K562 (cell line): ENCODE measurements around the gene SLC22A7. TPM values are rescaled to one million over a fixed set of nuclear protein-coding genes. Genes with fewer than 3 reads are reported as not detected.

Experiments used
- ATAC-seq: fragments of 200-7000 bp; cut with Tn5 transposase; 3 replicates; pipeline ENCODE4 v1.9.1; 2020; ENCODE audit warnings: moderate library complexity
- BruUV-seq: library from RNA; stranded (reverse); fragments of 400-500 nt; replicated peaks from 2 replicates; lab custom pipeline; 2021; lab: Mats Ljungman, UMichigan
- CTCF ChIA-PET: fragments of 300-600 bp; formaldehyde crosslinking; extraction: SDS; loops from one replicate; lab custom pipeline; 2021; ENCODE audit warnings: low intra/inter-chr PET ratio; lab: Yijun Ruan, JAX
- POLR2A ChIA-PET: fragments of 300-600, 350-650 bp; sonication (Branson Sonifier 250); formaldehyde crosslinking; extraction: SDS; loops from one replicate; lab custom pipeline; 2021; ENCODE audit warnings: antibody characterized with exemption, inconsistent platforms; lab: Yijun Ruan, JAX
- DNase-seq, 4 experiments: peaks; one replicate each; pipeline versions ENCODE4 v3.0.0 to v3.0.0-alpha.2; 2011 to 2018; ENCODE audit warnings: low spot score in 3 of 4, mixed read lengths in 3 of 4; ENCODE audit errors: extremely low read depth in 1 of 4
- FAIRE-seq: peaks from 2 replicates; lab custom pipeline; 2011; peaks lifted over from hg19 to GRCh38; lab: Jason Lieb, UNC
- H2AFZ ChIP-seq: 2 replicates; pipeline ENCODE4 v1.6.0; 2011; ENCODE audit warnings: low read depth, low read length, control low read depth, inconsistent platforms
- H3K27ac ChIP-seq: fragments of 200-600 bp; 3 replicates; pipeline ENCODE4 v1.8.0; 2011; ENCODE audit warnings: low read depth, mild to moderate bottlenecking, control low read depth, inconsistent platforms, low read length, moderate library complexity, mixed read lengths; ENCODE audit errors: extremely low read depth
- H3K27me3 ChIP-seq, 2 experiments: fragments of 300-600 bp in 1 of 2; 2 replicates in 1 of 2; 3 replicates in 1 of 2; pipeline versions ENCODE4 v1.6.0 to v1.8.0; 2011; ENCODE audit warnings: inconsistent platforms in 2 of 2, low read length in 2 of 2, mild to moderate bottlenecking in 1 of 2, mixed read lengths in 1 of 2, moderate library complexity in 1 of 2; ENCODE audit not compliant: control insufficient read depth in 2 of 2, insufficient read depth in 2 of 2
- H3K36me3 ChIP-seq: fragments of 300-600 bp; 3 replicates; pipeline ENCODE4 v1.8.0; 2011; ENCODE audit warnings: mild to moderate bottlenecking, low read length, inconsistent platforms; ENCODE audit not compliant: control insufficient read depth, insufficient read depth
- H3K4me1 ChIP-seq, 2 experiments: fragments of 200-600 bp in 1 of 2; replicated peaks in 1 of 2; 2 replicates in 1 of 2; 3 replicates in 1 of 2; pipeline versions ENCODE4 v1.5.1 to v1.8.0; 2011; ENCODE audit warnings: inconsistent platforms in 2 of 2, low read length in 2 of 2, mild to moderate bottlenecking in 1 of 2, mixed read lengths in 1 of 2, moderate library complexity in 1 of 2; ENCODE audit not compliant: control insufficient read depth in 2 of 2, insufficient read depth in 2 of 2
- H3K4me2 ChIP-seq: 2 replicates; pipeline ENCODE4 v1.6.1; 2011; ENCODE audit warnings: low read length, control low read depth, inconsistent platforms, mixed read lengths; ENCODE audit not compliant: insufficient read depth
- H3K4me3 ChIP-seq: fragments of 200-600 bp; sonication (generic), shearing (Covaris generic); 2 replicates; pipeline ENCODE4 v1.5.1; 2016; ENCODE audit warnings: control low read depth, inconsistent platforms
- H3K79me2 ChIP-seq: fragments of 200-600 bp; 3 replicates; pipeline ENCODE4 v1.8.0; 2011; ENCODE audit warnings: low read length, inconsistent platforms; ENCODE audit not compliant: control insufficient read depth, insufficient read depth
- H3K9ac ChIP-seq, 2 experiments: 2 replicates each; pipeline versions ENCODE4 v1.6.0 to v1.6.1; 2011; ENCODE audit warnings: low read depth in 2 of 2, low read length in 2 of 2, control low read depth in 1 of 2, inconsistent platforms in 1 of 2, mild to moderate bottlenecking in 1 of 2, mixed read lengths in 1 of 2; ENCODE audit not compliant: insufficient read depth in 1 of 2
- H3K9me1 ChIP-seq: one replicate; pipeline ENCODE4 v1.6.0; 2011; ENCODE audit warnings: inconsistent platforms, mild to moderate bottlenecking, low read length, moderate library complexity; ENCODE audit not compliant: control insufficient read depth, insufficient read depth
- H3K9me3 ChIP-seq: replicated peaks from 2 replicates; pipeline ENCODE4 v1.5.1; 2011; ENCODE audit warnings: low read depth, low read length, inconsistent platforms; ENCODE audit not compliant: control insufficient read depth, insufficient read depth
- H4K20me1 ChIP-seq: replicated peaks from 2 replicates; pipeline ENCODE4 v1.6.1; 2011; ENCODE audit warnings: low read length, inconsistent platforms, mixed read lengths; ENCODE audit not compliant: control insufficient read depth, insufficient read depth
- DDX20 ChIP-seq: fragments of 450-650 bp; IDR thresholded peaks from 2 replicates; pipeline ENCODE4 v1.6.1; 2016; ENCODE audit warnings: missing genetic modification characterization, low read depth, mild to moderate bottlenecking, missing compliant biosample characterization, moderate library complexity
- DLX4 ChIP-seq: fragments of 250-450 bp; sonication (Bioruptor Pico); IDR thresholded peaks from 2 replicates; pipeline ENCODE4 v1.6.1; 2021; ENCODE audit warnings: mild to moderate bottlenecking
- HDAC3 ChIP-seq: fragments of 450-650 bp; IDR thresholded peaks from 2 replicates; pipeline ENCODE4 v1.6.1; 2018; ENCODE audit warnings: borderline replicate concordance, mild to moderate bottlenecking, moderate library complexity; ENCODE audit not compliant: partially characterized antibody
- STAT5A ChIP-seq: IDR thresholded peaks from 2 replicates; pipeline ENCODE4 v1.6.1; 2012; ENCODE audit warnings: low read length, inconsistent platforms, borderline replicate concordance
- ZBTB33 ChIP-seq: sonication (generic); formaldehyde crosslinking; IDR thresholded peaks from 2 replicates; pipeline ENCODE4 v1.8.1; 2023; ENCODE audit warnings: mild to moderate bottlenecking, missing genetic modification reagents
- ZNF184 ChIP-seq: sonication (generic); formaldehyde crosslinking; IDR thresholded peaks from 2 replicates; pipeline ENCODE4 v1.5.0; 2020; ENCODE audit warnings: missing genetic modification reagents
- WGBS: fragments of 100-300 bp; shearing (Covaris generic); methylation state at CpG from one replicate; pipeline ENCODE4 v1.1.6; 2016; ENCODE audit warnings: low coverage, mixed read lengths; ENCODE audit not compliant: insufficient coverage; ENCODE audit errors: missing lambda C conversion rate; 5-methylcytosine and 5-hydroxymethylcytosine counted together
- in situ Hi-C: fragments of 300-500 bp; cut with MboI; formaldehyde crosslinking; loops from 4 replicates; pipeline ENCODE4 v1.15.0; 2018; ENCODE audit warnings: inconsistent platforms, mixed read lengths
- intact Hi-C: fragments of 100-400 bp; cut with micrococcal nuclease; formaldehyde crosslinking; loops from 2 replicates; pipeline ENCODE4 v1.14.2; 2022
- polyA plus RNA-seq, 8 experiments: library from polyadenylated mRNA; depleted of rRNA in 4 of 8; stranded (reverse) in 5 of 8; unstranded in 3 of 8; fragments of >200 nt; fragmentation: Nextera tagmentation in 2 of 8; fragmentation: Illumina TruSeq in 1 of 8; extraction: Ambion mirVana in 2 of 8; extraction: Trizol in 1 of 8; gene quantifications; 2 replicates each; pipeline versions ENCODE4 v1.2.1 to v1.2.3, GENCODE V29; 2011 to 2014; ENCODE audit warnings: inconsistent platforms in 1 of 8, missing spikeins in 1 of 8
- total RNA-seq, 7 experiments: library from RNA; depleted of rRNA in 6 of 7; stranded (reverse); fragments of >200 nt in 6 of 7; fragmentation: Illumina TruSeq in 2 of 7; extraction: Trizol in 2 of 7; gene quantifications; 2 replicates each; pipeline versions ENCODE4 v1.2.1 to v1.2.3, GENCODE V29; 2011 to 2021; ENCODE audit warnings: low replicate concordance in 1 of 7

The SLC22A7 gene
- total and polyA plus RNA-seq, 9 of the 15 experiments (the other 6 are each of a cell fraction or from before 2014, with no cell fraction given), result not detected

GRCh38 chr6:43285832-43286231, 12.2 kb upstream of the SLC22A7 start:
- 6% methylated on average over 5 of the region's 5 CpGs for WGBS
- Histone ChIP-seq H3K27me3 (peaks cover 38 to 68% of the 10 kb centered on the region in 2 experiments), H4K20me1 (0 out of 2 replicates have a peak, but pooled peaks cover 4% of the 10 kb centered on the region), H2AFZ (no peak overlapping the region), H3K9me1 (no peaks in the 10 kb centered on the region), H3K27ac (no peak overlapping the region), H3K36me3 (no peaks in the 10 kb centered on the region), H3K9me3 (no peaks in the 10 kb centered on the region), H3K4me1 (peaks cover 0 to 24% of the 10 kb centered on the region in 2 experiments; a peak in 2 of 5 replicates), H3K79me2 (no peaks in the 10 kb centered on the region), H3K9ac (no peak overlapping the region), H3K4me2 (no peak overlapping the region), H3K4me3 (no peak overlapping the region)
- no TSS peak for BruUV-seq
- intact Hi-C loops, result no loop called here
- TF ChIP-seq DDX20, result no peak
- TF ChIP-seq STAT5A, result no peak
- no peak for TF ChIP-seq HDAC3
- CTCF ChIA-PET, result no interaction called here
- POLR2A ChIA-PET, result no interaction called here
- no peak for ATAC-seq
- FAIRE-seq, result no peak
- no peak for DNase-seq
- in situ Hi-C loops, result no loop called here

GRCh38 chr6:43286456-43286979, 11.5 kb upstream of the SLC22A7 start:
- in situ Hi-C loops (no loop called here), intact Hi-C loops (no loop called here)
- 9% methylated on average over 6 of the region's 6 CpGs for WGBS
- Histone ChIP-seq H4K20me1 (0 out of 2 replicates have a peak, but pooled peaks cover 4% of the 10 kb centered on the region), H3K4me1 (peaks cover 0 to 24% of the 10 kb centered on the region in 2 experiments; a peak in 2 of 5 replicates), H3K9me1 (no peaks in the 10 kb centered on the region), H3K4me3 (no peak overlapping the region), H3K4me2 (no peak overlapping the region)
- no peak for DNase-seq
- FAIRE-seq, result no peak
- TF ChIP-seq ZBTB33 (CRISPR knock-in tag) (no peak), DLX4 (no peak), ZNF184 (CRISPR knock-in tag) (no peak)
- TF ChIP-seq, all 486 proteins: peak for 0
- Histone ChIP-seq H3K9me3 (no peaks in the 10 kb centered on the region), H3K27me3 (peaks cover 37 to 65% of the 10 kb centered on the region in 2 experiments), H3K36me3 (no peaks in the 10 kb centered on the region), H2AFZ (no peak overlapping the region), H3K27ac (no peak overlapping the region), H3K79me2 (no peaks in the 10 kb centered on the region), H3K9ac (no peak overlapping the region; a peak in 1 of 4 replicates)
- no peak; the same call in 2 of the 3 replicates for ATAC-seq
- no TSS peak for BruUV-seq
- CTCF ChIA-PET, result no interaction called here
- POLR2A ChIA-PET, result interaction anchor here (1.0 kb wide), 1 partner anchor 12 kb away, joined by 3 read pairs; no protein-coding TSS in a partner anchor
